H1 (cell line): ENCODE results near the gene CDK5. TPM values are rescaled to one million over a fixed set of nuclear protein-coding genes. Genes with fewer than 3 reads are reported as not detected.

Source experiments
- CTCF ChIA-PET: fragments of 300-600 bp; sonication (Branson Sonifier 250); formaldehyde crosslinking; loops from one replicate; lab custom pipeline; 2021; ENCODE audit not compliant: partially characterized antibody; lab: Charles Lee
- POLR2A ChIA-PET: fragments of 300-600 bp; sonication (Branson Sonifier 250); formaldehyde crosslinking; loops from one replicate; lab custom pipeline; 2021; ENCODE audit warnings: inconsistent platforms; ENCODE audit not compliant: partially characterized antibody; lab: Charles Lee
- DNase-seq, 2 experiments: peaks; one replicate each; pipeline versions ENCODE4 v3.0.0 to v3.0.0-alpha.2; 2010 to 2022; ENCODE audit warnings: low spot score in 2 of 2, low read depth in 1 of 2, mixed read lengths in 1 of 2
- FAIRE-seq: peaks from 2 replicates; lab custom pipeline; 2011; peaks lifted over from hg19 to GRCh38; lab: Jason Lieb, UNC
- H2AFZ ChIP-seq: 2 replicates; pipeline ENCODE4 v1.8.1; 2012; ENCODE audit warnings: low read length, inconsistent platforms
- H2AK5ac ChIP-seq: 2 replicates; pipeline ENCODE4 v1.6.1; 2013; ENCODE audit warnings: low read depth, low read length
- H2BK120ac ChIP-seq: replicated peaks from 2 replicates; pipeline ENCODE3; 2013; ENCODE audit warnings: low read depth, low read length, inconsistent platforms
- H2BK12ac ChIP-seq: 2 replicates; pipeline ENCODE4 v1.6.1; 2013; ENCODE audit warnings: low read depth, low read length
- H2BK15ac ChIP-seq: 2 replicates; pipeline ENCODE4 v1.6.1; 2013; ENCODE audit warnings: low read length
- H2BK20ac ChIP-seq: 2 replicates; pipeline ENCODE4 v1.6.1; 2013; ENCODE audit warnings: low read length
- H2BK5ac ChIP-seq: 2 replicates; pipeline ENCODE4 v1.6.1; 2013; ENCODE audit warnings: low read depth, low read length
- H3K14ac ChIP-seq: 2 replicates; pipeline ENCODE4 v1.6.1; 2013; ENCODE audit warnings: inconsistent platforms; ENCODE audit not compliant: insufficient read length
- H3K18ac ChIP-seq: 2 replicates; pipeline ENCODE4 v1.6.1; 2013; ENCODE audit warnings: low read length; ENCODE audit errors: extremely low read depth
- H3K23ac ChIP-seq: 2 replicates; pipeline ENCODE4 v1.6.1; 2013; ENCODE audit warnings: inconsistent platforms; ENCODE audit not compliant: insufficient read length
- H3K23me2 ChIP-seq: 2 replicates; pipeline ENCODE4 v1.6.1; 2013; ENCODE audit warnings: low read depth, low read length
- H3K27ac ChIP-seq: 2 replicates; pipeline ENCODE4 v1.6.1; 2011; ENCODE audit warnings: low read depth, low read length, inconsistent platforms
- H3K27me3 ChIP-seq, 4 experiments: replicated peaks in 1 of 4; 1 replicate in 1 of 4; 2 replicates in 3 of 4; pipeline versions ENCODE4 v1.6.1 to v1.8.1; 2011 to 2013; ENCODE audit warnings: low read length in 3 of 4, mild to moderate bottlenecking in 3 of 4, inconsistent platforms in 2 of 4, mixed read lengths in 2 of 4, moderate library complexity in 1 of 4; ENCODE audit not compliant: control insufficient read depth in 3 of 4, insufficient read depth in 3 of 4; ENCODE audit errors: extremely low read depth in 1 of 4
- H3K36me3 ChIP-seq, 4 experiments: 2 replicates each; pipeline versions ENCODE4 v1.6.1 to v1.8.1; 2011 to 2013; ENCODE audit warnings: mild to moderate bottlenecking in 4 of 4, low read length in 3 of 4, moderate library complexity in 2 of 4, control low read depth in 1 of 4, inconsistent platforms in 1 of 4; ENCODE audit not compliant: insufficient read depth in 4 of 4, control insufficient read depth in 2 of 4
- H3K4ac ChIP-seq: replicated peaks from 2 replicates; pipeline ENCODE3; 2013; ENCODE audit warnings: low read length, low read depth, mixed read lengths, inconsistent platforms; ENCODE audit not compliant: insufficient read length
- H3K4me1 ChIP-seq, 4 experiments: replicated peaks in 1 of 4; 1 replicate in 1 of 4; 2 replicates in 3 of 4; pipeline versions ENCODE4 v1.6.1 to v1.8.1; 2011 to 2013; ENCODE audit warnings: low read length in 3 of 4, inconsistent platforms in 2 of 4, mixed read lengths in 1 of 4; ENCODE audit not compliant: insufficient read depth in 4 of 4, control insufficient read depth in 3 of 4
- H3K4me2 ChIP-seq, 2 experiments: 2 replicates each; pipeline versions ENCODE4 v1.6.1 to v1.8.1; 2011 to 2013; ENCODE audit warnings: low read depth in 2 of 2, low read length in 2 of 2, control low read depth in 1 of 2, inconsistent platforms in 1 of 2, mild to moderate bottlenecking in 1 of 2; ENCODE audit not compliant: insufficient read depth in 1 of 2
- H3K4me3 ChIP-seq, 4 experiments: fragments of 200-600, 300-600 bp in 1 of 4; sonication (generic), shearing (Covaris generic), sonication (Bioruptor Twin) in 1 of 4; 2 replicates each; pipeline versions ENCODE4 v1.5.1 to v1.8.1; 2011 to 2016; ENCODE audit warnings: low read length in 4 of 4, low read depth in 3 of 4, control low read depth in 2 of 4, inconsistent platforms in 2 of 4, mild to moderate bottlenecking in 2 of 4, mixed read lengths in 1 of 4, moderate library complexity in 1 of 4; ENCODE audit not compliant: insufficient read depth in 2 of 4; ENCODE audit errors: extremely low read depth in 1 of 4
- H3K56ac ChIP-seq: replicated peaks from 2 replicates; pipeline ENCODE3; 2013; ENCODE audit warnings: low read depth, mild to moderate bottlenecking, mixed read lengths, low read length, inconsistent platforms; ENCODE audit not compliant: insufficient read length
- H3K79me1 ChIP-seq: 2 replicates; pipeline ENCODE4 v1.6.1; 2013; ENCODE audit warnings: low read depth, low read length, control low read depth
- H3K79me2 ChIP-seq, 2 experiments: 2 replicates each; pipeline versions ENCODE4 v1.6.1 to v1.8.1; 2012 to 2013; ENCODE audit warnings: low read length in 2 of 2, mild to moderate bottlenecking in 2 of 2, inconsistent platforms in 1 of 2; ENCODE audit not compliant: insufficient read depth in 2 of 2, control insufficient read depth in 1 of 2
- H3K9ac ChIP-seq, 4 experiments: replicated peaks in 1 of 4; 1 replicate in 1 of 4; 2 replicates in 3 of 4; pipeline versions ENCODE4 v1.6.1 to v1.8.1; 2011 to 2013; ENCODE audit warnings: low read depth in 3 of 4, low read length in 3 of 4, control low read depth in 2 of 4, mild to moderate bottlenecking in 2 of 4, moderate library complexity in 2 of 4, inconsistent platforms in 1 of 4; ENCODE audit errors: extremely low read depth in 1 of 4
- H3K9me3 ChIP-seq, 2 experiments: 2 replicates each; pipeline versions ENCODE4 v1.6.1 to v1.8.1; 2012 to 2013; ENCODE audit warnings: mild to moderate bottlenecking in 2 of 2, moderate library complexity in 2 of 2, control low read depth in 1 of 2, inconsistent platforms in 1 of 2, low read depth in 1 of 2, low read length in 1 of 2, mixed read lengths in 1 of 2; ENCODE audit not compliant: insufficient read depth in 2 of 2
- H4K20me1 ChIP-seq, 2 experiments: replicated peaks in 1 of 2; 2 replicates each; pipeline versions ENCODE3 to v1.8.1; 2011 to 2013; ENCODE audit warnings: inconsistent platforms in 2 of 2, low read length in 2 of 2, mild to moderate bottlenecking in 1 of 2; ENCODE audit not compliant: insufficient read depth in 2 of 2, control insufficient read depth in 1 of 2
- H4K5ac ChIP-seq: 2 replicates; pipeline ENCODE4 v1.6.1; 2013; ENCODE audit warnings: low read length, low read depth, mixed read lengths, inconsistent platforms; ENCODE audit not compliant: insufficient read length
- H4K8ac ChIP-seq: 2 replicates; pipeline ENCODE4 v1.8.0; 2013; ENCODE audit warnings: mild to moderate bottlenecking, moderate library complexity, low read length, inconsistent platforms; ENCODE audit not compliant: insufficient read depth; ENCODE audit errors: extremely low read depth
- H4K91ac ChIP-seq: replicated peaks from 2 replicates; pipeline ENCODE3; 2013; ENCODE audit warnings: low read length, mixed read lengths, inconsistent platforms; ENCODE audit not compliant: insufficient read length
- GTF2F1 ChIP-seq: IDR thresholded peaks from 2 replicates; pipeline ENCODE4 v1.6.1; 2012; ENCODE audit warnings: low read depth, low read length, improper control_type of control experiment, borderline replicate concordance
- HDAC2 ChIP-seq, 2 experiments: fragments of 300-600 bp in 1 of 2; sonication (generic) in 1 of 2; IDR thresholded peaks; 2 replicates each; pipeline ENCODE4 v1.6.1; 2011 to 2012; ENCODE audit warnings: low read depth in 2 of 2, low read length in 2 of 2, mild to moderate bottlenecking in 2 of 2, moderate library complexity in 2 of 2, borderline replicate concordance in 1 of 2, inconsistent platforms in 1 of 2
- KDM4A ChIP-seq: IDR thresholded peaks from one replicate; pipeline ENCODE4 v1.7.1; 2012; ENCODE audit warnings: low read depth, mild to moderate bottlenecking, moderate library complexity, low read length, inconsistent platforms; ENCODE audit not compliant: severe bottlenecking
- MAFK ChIP-seq: IDR thresholded peaks from 2 replicates; pipeline ENCODE4 v1.6.1; 2012; ENCODE audit warnings: low read depth, mild to moderate bottlenecking, improper control_type of control experiment, low read length
- POLR2AphosphoS5 ChIP-seq: IDR thresholded peaks from 2 replicates; pipeline ENCODE4 v1.6.1; 2011; ENCODE audit warnings: low read depth, low read length
- RFX5 ChIP-seq: IDR thresholded peaks from 2 replicates; pipeline ENCODE4 v1.6.1; 2011; ENCODE audit warnings: low read depth, low read length, improper control_type of control experiment, borderline replicate concordance
- SIN3A ChIP-seq, 2 experiments: IDR thresholded peaks in 1 of 2; conservative IDR thresholded peaks in 1 of 2; 2 replicates each; pipeline ENCODE4 v1.6.1; 2011 to 2012; ENCODE audit warnings: low read length in 2 of 2, improper control_type of control experiment in 1 of 2, low read depth in 1 of 2, mild to moderate bottlenecking in 1 of 2
- YY1 ChIP-seq: IDR thresholded peaks from 2 replicates; pipeline ENCODE4 v1.6.1; 2011; ENCODE audit warnings: low read depth, mild to moderate bottlenecking, low read length
- WGBS, 2 experiments: shearing (Covaris generic) in 1 of 2; methylation state at CpG; one replicate each; pipeline versions ENCODE4 v1.1.6 to v1.1.7; 2013 to 2015; ENCODE audit warnings: low lambda C conversion rate in 2 of 2, mixed read lengths in 2 of 2, inconsistent platforms in 1 of 2, low coverage in 1 of 2, missing lambda C conversion rate in 1 of 2; ENCODE audit not compliant: insufficient replicate concordance in 2 of 2, insufficient coverage in 1 of 2, insufficient read length in 1 of 2; ENCODE audit errors: extremely low coverage in 1 of 2, missing lambda C conversion rate in 1 of 2; 5-methylcytosine and 5-hydroxymethylcytosine counted together
- polyA plus RNA-seq, 7 experiments: library from polyadenylated mRNA; depleted of rRNA in 3 of 7; stranded (reverse) in 5 of 7; unstranded in 2 of 7; fragments of >200 nt in 5 of 7; fragments of 200-250 nt in 2 of 7; gene quantifications; 1 replicate in 5 of 7; 2 replicates in 1 of 7; 4 replicates in 1 of 7; pipeline versions ENCODE4 v1.2.1 to v1.2.3, GENCODE V29; 2011 to 2013; ENCODE audit warnings: missing spikeins in 2 of 7, mixed read lengths in 2 of 7
- total RNA-seq: library from RNA; stranded (reverse); fragmentation: NEBNext Ultra II Directional; extraction: Animal tissue kit (Norgen Biotek cat#: 25700); gene quantifications from 2 replicates; pipeline ENCODE4 v1.2.1, GENCODE V29; 2021

Gene CDK5
- total and polyA plus RNA-seq, 2 of the 8 experiments (the other 6 are each of a cell fraction or from before 2014, with no cell fraction given): 22.8 to 37.2 TPM

DNA sequence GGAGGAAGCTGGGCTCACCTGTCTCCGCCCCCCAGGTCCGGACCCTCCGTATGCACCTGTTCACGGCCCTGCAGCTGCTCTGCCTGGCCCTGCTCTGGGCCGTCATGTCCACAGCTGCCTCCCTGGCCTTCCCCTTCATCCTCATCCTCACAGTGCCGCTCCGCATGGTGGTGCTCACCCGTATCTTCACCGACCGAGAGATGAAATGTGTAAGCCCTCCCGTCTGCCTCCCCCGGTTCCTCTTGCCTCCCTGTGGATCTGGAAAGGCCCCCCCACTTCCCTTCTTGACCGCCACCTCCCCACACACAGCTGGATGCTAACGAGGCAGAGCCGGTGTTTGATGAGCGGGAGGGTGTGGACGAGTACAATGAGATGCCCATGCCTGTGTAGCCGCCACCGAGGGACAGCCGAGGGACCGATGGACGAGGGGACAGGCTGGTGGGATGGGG is 18.3 kb upstream of the CDK5 start:
- Histone ChIP-seq H4K5ac (no peak overlapping the region), H3K4me2 (no peak overlapping the region), H3K36me3 (peaks cover 15 to 40% (median 38%) of the 10 kb centered on the region in 4 experiments), H4K91ac (no peak overlapping the region), H3K79me1 (peaks cover 7% of the 10 kb centered on the region), H2BK5ac (no peak overlapping the region), H2BK15ac (no peak overlapping the region), H4K20me1 (peaks cover 18 to 24% of the 10 kb centered on the region in 2 experiments), H3K23me2 (peaks cover 8% of the 10 kb centered on the region), H2BK12ac (no peak overlapping the region), H2BK20ac (no peak overlapping the region), H3K14ac (no peak overlapping the region), H3K23ac (no peak overlapping the region), H3K56ac (no peak overlapping the region), H4K8ac (peak overlapping the region; percentile 11; the same call in 1 of the 2 replicates), H3K4ac (no peak overlapping the region), H3K27me3 (no peaks in the 10 kb centered on the region), H3K18ac (no peak overlapping the region), H2BK120ac (no peak overlapping the region), H3K79me2 (peaks cover 0 to 8% of the 10 kb centered on the region in 2 experiments; a peak in 1 of 4 replicates), H3K4me1 (peaks cover 0 to 20% (median 17%) of the 10 kb centered on the region in 4 experiments; a peak in 6 of 7 replicates), H2AFZ (no peak overlapping the region), H3K9ac (no peak overlapping the region), H3K4me3 (no peak overlapping the region), H3K27ac (no peak overlapping the region), H3K9me3 (no peaks in the 10 kb centered on the region), H2AK5ac (no peak overlapping the region)
- no peak for FAIRE-seq
- WGBS, 2 experiments: 86% methylated on average over 15 of the region's 22 CpGs; no CpG with 5 or more reads in 1 of the 2 experiments
- CTCF ChIA-PET: interaction anchor here (0.6 to 6.0 kb wide), 17 partner anchors 9 to 170 kb away, joined by 3 to 81 read pairs (median 6); no protein-coding TSS in a partner anchor
- DNase-seq: no peak
- TF ChIP-seq SIN3A (conservative IDR thresholded peaks at IDR 0.05 in 1 of 2, IDR thresholded peaks at IDR 0.05 in 1 of 2; ENCODE audit: low read depth in 1 of 2, low read length in 2 of 2) (no peak), POLR2AphosphoS5 (no peak), HDAC2 (IDR thresholded peaks at IDR 0.05; ENCODE audit: borderline replicate concordance in 1 of 2, low read depth in 2 of 2, low read length in 2 of 2) (no peak), YY1 (no peak), KDM4A (no peak), RFX5 (no peak), GTF2F1 (no peak), MAFK (no peak)
- POLR2A ChIA-PET: interaction anchor here (0.8 to 4.9 kb wide), 6 partner anchors 9 to 35 kb away, joined by 3 to 77 read pairs (median 16); partner anchors contain the start of gene SLC4A2
